ENCODE results near the gene PDE8B.

DNA sequence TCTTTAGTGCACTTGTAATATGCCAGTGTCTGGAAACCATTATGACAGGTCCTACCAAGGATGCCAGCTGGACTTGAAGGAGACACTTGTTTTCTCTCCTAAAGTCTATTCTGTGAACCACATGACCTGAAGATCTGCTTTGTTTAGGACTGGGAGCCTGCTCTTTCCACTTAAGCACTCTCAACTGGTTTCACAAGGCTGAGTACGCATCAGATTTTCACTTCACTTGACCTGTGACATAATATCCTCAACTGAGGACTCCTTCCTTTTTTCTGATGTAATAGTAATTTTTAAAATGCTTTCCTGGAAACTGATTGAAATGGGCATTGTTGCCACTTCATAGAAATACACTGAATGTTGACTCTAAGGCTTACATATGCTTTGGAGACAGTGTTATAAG lies 52.2 kb downstream of the PDE8B start:
- TF ChIP-seq, protein P1, sequence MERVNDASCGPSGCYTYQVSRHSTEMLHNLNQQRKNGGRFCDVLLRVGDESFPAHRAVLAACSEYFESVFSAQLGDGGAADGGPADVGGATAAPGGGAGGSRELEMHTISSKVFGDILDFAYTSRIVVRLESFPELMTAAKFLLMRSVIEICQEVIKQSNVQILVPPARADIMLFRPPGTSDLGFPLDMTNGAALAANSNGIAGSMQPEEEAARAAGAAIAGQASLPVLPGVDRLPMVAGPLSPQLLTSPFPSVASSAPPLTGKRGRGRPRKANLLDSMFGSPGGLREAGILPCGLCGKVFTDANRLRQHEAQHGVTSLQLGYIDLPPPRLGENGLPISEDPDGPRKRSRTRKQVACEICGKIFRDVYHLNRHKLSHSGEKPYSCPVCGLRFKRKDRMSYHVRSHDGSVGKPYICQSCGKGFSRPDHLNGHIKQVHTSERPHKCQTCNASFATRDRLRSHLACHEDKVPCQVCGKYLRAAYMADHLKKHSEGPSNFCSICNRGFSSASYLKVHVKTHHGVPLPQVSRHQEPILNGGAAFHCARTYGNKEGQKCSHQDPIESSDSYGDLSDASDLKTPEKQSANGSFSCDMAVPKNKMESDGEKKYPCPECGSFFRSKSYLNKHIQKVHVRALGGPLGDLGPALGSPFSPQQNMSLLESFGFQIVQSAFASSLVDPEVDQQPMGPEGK (CRISPR knock-in tag; IDR thresholded peaks at IDR 0.05; ENCODE audit: borderline replicate concordance) = no peak
- TF ChIP-seq ISL1 (CRISPR knock-in tag; IDR thresholded peaks at IDR 0.05) (no peak), CSDC2 (CRISPR knock-in tag; IDR thresholded peaks at IDR 0.05) (no peak), GLIS3 (CRISPR knock-in tag; IDR thresholded peaks at IDR 0.05) (no peak), RARB (CRISPR knock-in tag; IDR thresholded peaks at IDR 0.05) (no peak)
